Tibial nerve (tissue), 3 donors: ENCODE results near the gene BIK.
"Not testable (repeated sequence)": the region's sequence is repeated elsewhere in the genome, so short reads cannot be mapped to it uniquely, and the experiment has no call there.

ENCODE experiments used
- POLR2A ChIP-seq, 2 donors: fragments of 450-650 bp; IDR thresholded peaks; one replicate each; pipeline ENCODE4 v1.6.1; 2017; ENCODE audit warnings: antibody characterized with exemption in 2 of 2, mild to moderate bottlenecking in 2 of 2, moderate library complexity in 2 of 2
- TF ChIP-seq, protein P1 (sequence below), 5 experiments: fragments of 200-600 bp in 3 of 5; fragments of 450-650 bp in 2 of 5; sonication (generic) in 3 of 5; IDR thresholded peaks; one replicate each; pipeline ENCODE4 v1.5.1; 2016 to 2019; ENCODE audit warnings: antibody characterized with exemption in 5 of 5, mild to moderate bottlenecking in 3 of 5, moderate library complexity in 2 of 5

GRCh38 chr22:43145371-43145770, 34.8 kb downstream of the BIK start:
- TF ChIP-seq, protein P1, sequence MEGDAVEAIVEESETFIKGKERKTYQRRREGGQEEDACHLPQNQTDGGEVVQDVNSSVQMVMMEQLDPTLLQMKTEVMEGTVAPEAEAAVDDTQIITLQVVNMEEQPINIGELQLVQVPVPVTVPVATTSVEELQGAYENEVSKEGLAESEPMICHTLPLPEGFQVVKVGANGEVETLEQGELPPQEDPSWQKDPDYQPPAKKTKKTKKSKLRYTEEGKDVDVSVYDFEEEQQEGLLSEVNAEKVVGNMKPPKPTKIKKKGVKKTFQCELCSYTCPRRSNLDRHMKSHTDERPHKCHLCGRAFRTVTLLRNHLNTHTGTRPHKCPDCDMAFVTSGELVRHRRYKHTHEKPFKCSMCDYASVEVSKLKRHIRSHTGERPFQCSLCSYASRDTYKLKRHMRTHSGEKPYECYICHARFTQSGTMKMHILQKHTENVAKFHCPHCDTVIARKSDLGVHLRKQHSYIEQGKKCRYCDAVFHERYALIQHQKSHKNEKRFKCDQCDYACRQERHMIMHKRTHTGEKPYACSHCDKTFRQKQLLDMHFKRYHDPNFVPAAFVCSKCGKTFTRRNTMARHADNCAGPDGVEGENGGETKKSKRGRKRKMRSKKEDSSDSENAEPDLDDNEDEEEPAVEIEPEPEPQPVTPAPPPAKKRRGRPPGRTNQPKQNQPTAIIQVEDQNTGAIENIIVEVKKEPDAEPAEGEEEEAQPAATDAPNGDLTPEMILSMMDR (IDR thresholded peaks at IDR 0.05), result not testable (repeated sequence)
- not testable (repeated sequence) for TF ChIP-seq POLR2A (IDR thresholded peaks at IDR 0.05)
